Neural progenitor cell (in vitro differentiated cells): ENCODE data around the gene DEK. TPM values are rescaled to one million over a fixed set of nuclear protein-coding genes. Genes with fewer than 3 reads are reported as not detected.

ENCODE experiments used
- DNase-seq: peaks from one replicate; pipeline ENCODE4 v3.0.0-alpha.2; 2016; ENCODE audit warnings: low spot score
- H2AFZ ChIP-seq: fragments of 200-600 bp; sonication (generic); replicated peaks from 2 replicates; pipeline ENCODE4 v1.6.1; 2016; ENCODE audit warnings: antibody characterized with exemption
- H3F3A ChIP-seq: fragments of 200-600 bp; sonication (generic); 2 replicates; pipeline ENCODE4 v1.6.1; 2016; ENCODE audit warnings: antibody characterized with exemption, low read depth
- H3K27ac ChIP-seq: fragments of 200-600 bp; sonication (generic); 2 replicates; pipeline ENCODE4 v1.5.1; 2016; ENCODE audit warnings: mild to moderate bottlenecking
- H3K27me3 ChIP-seq: fragments of 200-600 bp; sonication (generic); 2 replicates; pipeline ENCODE4 v1.6.1; 2016; ENCODE audit warnings: mild to moderate bottlenecking, moderate library complexity
- H3K36me3 ChIP-seq: fragments of 200-600 bp; sonication (generic); 2 replicates; pipeline ENCODE4 v1.5.1; 2016
- H3K4me1 ChIP-seq: fragments of 200-600 bp; sonication (generic); 2 replicates; pipeline ENCODE4 v1.6.1; 2016; ENCODE audit warnings: mixed run types
- H3K4me2 ChIP-seq: fragments of 200-600 bp; sonication (generic); 2 replicates; pipeline ENCODE4 v1.6.1; 2016
- H3K4me3 ChIP-seq: fragments of 200-600 bp; sonication (generic); 2 replicates; pipeline ENCODE4 v1.5.1; 2016
- H3K79me2 ChIP-seq: fragments of 200-600 bp; sonication (generic); 2 replicates; pipeline ENCODE4 v1.6.1; 2016; ENCODE audit warnings: low read depth
- H3K9ac ChIP-seq: fragments of 200-600 bp; sonication (generic); 2 replicates; pipeline ENCODE4 v1.6.1; 2016
- H3K9me3 ChIP-seq: fragments of 200-600 bp; sonication (generic); 2 replicates; pipeline ENCODE4 v1.5.1; 2016; ENCODE audit warnings: low read depth
- H4K20me1 ChIP-seq: fragments of 200-600 bp; sonication (generic); 2 replicates; pipeline ENCODE4 v1.6.1; 2016; ENCODE audit warnings: low read depth
- H3K27ac Mint-ChIP-seq: 3 replicates; pipeline ENCODE4 v1.8.0; 2021; ENCODE audit warnings: mixed read lengths
- H3K27me3 Mint-ChIP-seq: 2 replicates; pipeline ENCODE4 v1.8.0; 2022; ENCODE audit warnings: low read depth, mild to moderate bottlenecking, inconsistent platforms, moderate library complexity, mixed read lengths; ENCODE audit not compliant: insufficient read depth
- H3K36me3 Mint-ChIP-seq: 3 replicates; pipeline ENCODE4 v1.8.0; 2021; ENCODE audit warnings: mixed read lengths
- H3K4me1 Mint-ChIP-seq: 3 replicates; pipeline ENCODE4 v1.8.0; 2021; ENCODE audit warnings: mixed read lengths
- H3K4me3 Mint-ChIP-seq: 3 replicates; pipeline ENCODE4 v1.8.0; 2021; ENCODE audit warnings: mild to moderate bottlenecking, moderate library complexity, mixed read lengths
- H3K9me3 Mint-ChIP-seq: 3 replicates; pipeline ENCODE4 v1.8.0; 2020; ENCODE audit warnings: mixed read lengths
- CTCF ChIP-seq: fragments of 200-600 bp; sonication (generic); IDR thresholded peaks from 2 replicates; pipeline ENCODE4 v1.5.1; 2017; ENCODE audit warnings: antibody characterized with exemption, mild to moderate bottlenecking
- EZH2 ChIP-seq: fragments of 200-600 bp; sonication (generic); IDR thresholded peaks from 2 replicates; pipeline ENCODE4 v1.6.1; 2017; ENCODE audit warnings: antibody characterized with exemption, mild to moderate bottlenecking, moderate library complexity
- EZH2phosphoT487 ChIP-seq: fragments of 200-600 bp; sonication (generic); IDR thresholded peaks from 2 replicates; pipeline ENCODE4 v1.6.1; 2017; ENCODE audit warnings: antibody characterized with exemption
- total RNA-seq: library from RNA; depleted of rRNA; stranded (reverse); fragments of >200 nt; gene quantifications from 2 replicates; pipeline ENCODE4 v1.2.3, GENCODE V29; 2015; ENCODE audit warnings: low replicate concordance

The DEK gene
- total RNA-seq, 1 donor from 2014 or later = 501 TPM

DNA sequence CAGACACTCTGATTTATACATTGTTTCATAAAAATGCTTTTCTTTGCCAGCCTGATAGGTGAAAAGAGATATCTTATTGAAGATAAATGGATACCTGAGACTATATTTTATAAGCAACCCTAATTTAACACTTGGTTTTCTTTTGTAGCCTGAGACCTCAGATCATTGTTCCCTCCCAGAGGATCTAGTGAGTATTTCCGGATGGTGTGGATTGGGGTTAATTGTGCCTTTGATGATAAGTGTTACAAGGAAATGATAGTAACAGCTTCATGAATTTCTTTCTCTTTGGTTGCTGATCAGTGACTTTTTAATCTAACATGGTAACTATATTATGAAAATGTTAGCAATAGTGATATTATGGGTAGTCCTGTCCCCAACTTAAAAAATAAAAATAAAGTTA is 78.7 kb downstream of the DEK start:
- H3K27ac ChIP-seq = peak overlapping the region; percentile 43
- no peaks in the 10 kb centered on the region for H3K79me2 ChIP-seq
- H3K27ac Mint-ChIP-seq = peak overlapping the region; percentile 88
- H3K9ac ChIP-seq = no peak overlapping the region
- H3K27me3 Mint-ChIP-seq = no peaks in the 10 kb centered on the region
- TF ChIP-seq CTCF (no peak), EZH2 (no peak), EZH2phosphoT487 (no peak)
- no peak overlapping the region for H3K4me3 ChIP-seq
- H3K4me2 ChIP-seq = peak overlapping the region; percentile 38
- H3K36me3 ChIP-seq = no peaks in the 10 kb centered on the region
- no peaks in the 10 kb centered on the region for H3K9me3 Mint-ChIP-seq
- H3K4me1 ChIP-seq = peaks cover 19% of the 10 kb centered on the region
- H3K4me1 Mint-ChIP-seq = peaks cover 31% of the 10 kb centered on the region
- H2AFZ ChIP-seq = no peak overlapping the region
- no peak overlapping the region for H3K4me3 Mint-ChIP-seq
- no peak for DNase-seq
- no peaks in the 10 kb centered on the region for H4K20me1 ChIP-seq
- peaks cover 18% of the 10 kb centered on the region for H3F3A ChIP-seq
- H3K36me3 Mint-ChIP-seq = peaks cover 6% of the 10 kb centered on the region
- H3K9me3 ChIP-seq = no peaks in the 10 kb centered on the region
- no peaks in the 10 kb centered on the region for H3K27me3 ChIP-seq

GRCh38 chr6:18183766-18184165 is 80.6 kb downstream of the DEK start:
- Histone ChIP-seq H3K79me2 (no peaks in the 10 kb centered on the region), H3K9ac (no peak overlapping the region), H3K4me2 (no peak overlapping the region), H4K20me1 (no peaks in the 10 kb centered on the region), H3K36me3 (no peaks in the 10 kb centered on the region), H3K4me3 (no peak overlapping the region), H3K27ac (no peak overlapping the region), H3F3A (peaks cover 18% of the 10 kb centered on the region), H3K27me3 (no peaks in the 10 kb centered on the region), H2AFZ (no peak overlapping the region), H3K9me3 (no peaks in the 10 kb centered on the region), H3K4me1 (peaks cover 19% of the 10 kb centered on the region)
- H3K36me3 Mint-ChIP-seq = peaks cover 10% of the 10 kb centered on the region
- no peak overlapping the region for H3K4me3 Mint-ChIP-seq
- no peak overlapping the region for H3K27ac Mint-ChIP-seq
- DNase-seq = no peak
- no peaks in the 10 kb centered on the region for H3K27me3 Mint-ChIP-seq
- no peaks in the 10 kb centered on the region for H3K9me3 Mint-ChIP-seq
- peaks cover 31% of the 10 kb centered on the region for H3K4me1 Mint-ChIP-seq
- TF ChIP-seq EZH2phosphoT487 = no peak
- TF ChIP-seq EZH2 = no peak
- TF ChIP-seq CTCF = no peak

GRCh38 chr6:18182568-18182967 is 81.8 kb downstream of the DEK start:
- no peak overlapping the region for H3K27ac Mint-ChIP-seq
- H3K4me3 Mint-ChIP-seq = no peak overlapping the region
- no peaks in the 10 kb centered on the region for H3K9me3 Mint-ChIP-seq
- Histone ChIP-seq H3K79me2 (no peaks in the 10 kb centered on the region), H3K9me3 (no peaks in the 10 kb centered on the region), H3K4me1 (peaks cover 19% of the 10 kb centered on the region), H3K4me2 (no peak overlapping the region), H3K27ac (no peak overlapping the region), H4K20me1 (no peaks in the 10 kb centered on the region), H2AFZ (no peak overlapping the region), H3K9ac (no peak overlapping the region), H3F3A (peaks cover 18% of the 10 kb centered on the region), H3K27me3 (no peaks in the 10 kb centered on the region), H3K4me3 (no peak overlapping the region), H3K36me3 (no peaks in the 10 kb centered on the region)
- peaks cover 28% of the 10 kb centered on the region for H3K4me1 Mint-ChIP-seq
- DNase-seq = no peak
- no peaks in the 10 kb centered on the region for H3K27me3 Mint-ChIP-seq
- TF ChIP-seq EZH2 (no peak), EZH2phosphoT487 (no peak), CTCF (no peak)
- peaks cover 12% of the 10 kb centered on the region for H3K36me3 Mint-ChIP-seq
